CD4-positive, alpha-beta memory T cell (primary cell): ENCODE measurements around the gene ST8SIA1. TPM values are rescaled to one million over a fixed set of nuclear protein-coding genes. Genes with fewer than 3 reads are reported as not detected.

Experiments
- CTCF ChIA-PET: fragments of 350-600 bp; sonication (Branson Sonifier 250); formaldehyde crosslinking; loops from one replicate; lab custom pipeline; 2021; ENCODE audit warnings: inconsistent platforms; ENCODE audit not compliant: partially characterized antibody; lab: Charles Lee
- POLR2A ChIA-PET: fragments of 350-600 bp; sonication (Branson Sonifier 250); formaldehyde crosslinking; loops from one replicate; lab custom pipeline; 2021; ENCODE audit not compliant: partially characterized antibody; lab: Charles Lee
- DNase-seq, 5 donors: peaks; one replicate each; pipeline versions ENCODE4 v3.0.0 to v3.0.0-alpha.2; 2020 to 2022; ENCODE audit warnings: mixed read lengths in 1 of 5
- H3K27ac ChIP-seq: one replicate; pipeline ENCODE4 v1.7.0; 2013; ENCODE audit warnings: low read depth, low read length
- H3K27me3 ChIP-seq: 2 replicates; pipeline ENCODE4 v1.7.0; 2013; ENCODE audit warnings: mild to moderate bottlenecking, low read length, moderate library complexity; ENCODE audit not compliant: insufficient read depth
- H3K36me3 ChIP-seq: 2 replicates; pipeline ENCODE4 v1.7.0; 2013; ENCODE audit warnings: mild to moderate bottlenecking, low read length, moderate library complexity; ENCODE audit not compliant: insufficient read depth
- H3K4me1 ChIP-seq: 2 replicates; pipeline ENCODE4 v1.7.0; 2013; ENCODE audit warnings: mild to moderate bottlenecking, low read length, moderate library complexity; ENCODE audit not compliant: insufficient read depth
- H3K4me3 ChIP-seq, 2 donors: one replicate each; pipeline ENCODE4 v1.7.0; 2013; ENCODE audit warnings: low read length in 2 of 2, mild to moderate bottlenecking in 1 of 2
- H3K9me3 ChIP-seq, 2 donors: one replicate each; pipeline ENCODE4 v1.7.0; 2013; ENCODE audit warnings: low read length in 2 of 2, control low read depth in 1 of 2; ENCODE audit not compliant: control insufficient read depth in 1 of 2
- H3K27ac Mint-ChIP-seq, 7 donors: one replicate each; pipeline ENCODE4 v1.8.0; 2020 to 2021; ENCODE audit warnings: mixed read lengths in 7 of 7, mild to moderate bottlenecking in 6 of 7, inconsistent platforms in 3 of 7, moderate library complexity in 3 of 7
- H3K27me3 Mint-ChIP-seq, 2 donors: one replicate each; pipeline ENCODE4 v1.8.0; 2020 to 2021; ENCODE audit warnings: mixed read lengths in 2 of 2
- H3K36me3 Mint-ChIP-seq, 2 donors: one replicate each; pipeline ENCODE4 v1.8.0; 2020 to 2021; ENCODE audit warnings: mixed read lengths in 2 of 2, inconsistent platforms in 1 of 2, mild to moderate bottlenecking in 1 of 2
- H3K4me1 Mint-ChIP-seq, 4 donors: one replicate each; pipeline ENCODE4 v1.8.0; 2020 to 2021; ENCODE audit warnings: mixed read lengths in 4 of 4, mild to moderate bottlenecking in 1 of 4
- H3K4me3 Mint-ChIP-seq, 8 donors: one replicate each; pipeline ENCODE4 v1.8.0; 2020 to 2021; ENCODE audit warnings: mixed read lengths in 8 of 8, mild to moderate bottlenecking in 7 of 8, moderate library complexity in 6 of 8, inconsistent platforms in 3 of 8
- H3K9me3 Mint-ChIP-seq, 8 donors: one replicate each; pipeline ENCODE4 v1.8.0; 2020 to 2021; ENCODE audit warnings: mixed read lengths in 8 of 8, mild to moderate bottlenecking in 5 of 8, inconsistent platforms in 3 of 8, moderate library complexity in 1 of 8
- intact Hi-C: fragments of 100-400 bp; cut with micrococcal nuclease; formaldehyde crosslinking; loops from one replicate; pipeline ENCODE4 v1.15.1; 2023
- polyA plus RNA-seq, 2 donors: library from polyadenylated mRNA; unstranded; fragments of 300-500 nt; fragmentation: Illumina TruSeq; gene quantifications; one replicate each; pipeline ENCODE4 v1.2.3, GENCODE V29; 2021
- total RNA-seq, 2 experiments: library from RNA; stranded (reverse); gene quantifications; one replicate each; pipeline ENCODE4 v1.2.3, GENCODE V29; 2021

ST8SIA1 gene
- total and polyA plus RNA-seq, 4 experiments from 2014 or later = 3.8 to 53.6 (median 29.6) TPM

- Mint-ChIP-seq H3K27ac (no peak overlapping the region), H3K4me1 (no peaks in the 10 kb centered on the region), H3K27me3 (peaks cover 0 to 2% of the 10 kb centered on the region in 2 donors), H3K9me3 (peaks cover 0 to 3% (median 0%) of the 10 kb centered on the region in 8 donors), H3K4me3 (no peak overlapping the region), H3K36me3 (no peaks in the 10 kb centered on the region)
- ChIA-PET POLR2A (no interaction called here), CTCF (no interaction called here)
- H3K36me3 ChIP-seq = no peaks in the 10 kb centered on the region
- no peak for DNase-seq
- no peaks in the 10 kb centered on the region for H3K4me1 ChIP-seq
- intact Hi-C loops = no loop called here
- H3K27me3 ChIP-seq = no peaks in the 10 kb centered on the region
- no peaks in the 10 kb centered on the region for H3K9me3 ChIP-seq
- H3K27ac ChIP-seq = no peak overlapping the region
- H3K4me3 ChIP-seq = no peak overlapping the region
Measured at GRCh38 chr12:22180705-22181104, 153.8 kb downstream of the ST8SIA1 start.

DNA sequence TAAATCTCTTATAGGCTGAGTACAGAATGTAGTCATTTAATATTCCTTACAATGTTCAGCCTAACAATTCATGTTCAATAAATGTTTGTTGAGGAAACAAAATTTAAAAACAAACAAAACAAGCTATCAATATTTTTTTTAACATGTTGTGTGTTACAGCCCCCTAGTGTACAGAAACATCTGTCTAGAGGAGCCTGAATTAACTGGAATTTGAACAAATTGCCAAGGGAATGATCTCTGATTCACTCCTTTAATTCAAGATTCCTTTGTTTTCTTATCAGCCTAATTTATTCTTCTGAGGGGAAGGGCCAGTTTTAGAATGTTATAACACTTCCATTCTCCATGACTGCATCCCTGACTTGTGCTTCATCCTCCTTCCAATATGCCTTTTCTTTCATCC is 161.3 kb downstream of the ST8SIA1 start:
- H3K4me3 Mint-ChIP-seq = no peak overlapping the region
- no peak overlapping the region for H3K27ac ChIP-seq
- no peak for DNase-seq
- intact Hi-C loops = loop anchor here (1.0 to 5.0 kb wide), 3 partner anchors 72 to 476 kb away; no protein-coding TSS in a partner anchor
- H3K27ac Mint-ChIP-seq = no peak overlapping the region
- H3K36me3 Mint-ChIP-seq = no peaks in the 10 kb centered on the region
- peaks cover 4 to 5% (median 5%) of the 10 kb centered on the region in 4 donors for H3K4me1 Mint-ChIP-seq
- no peaks in the 10 kb centered on the region for H3K9me3 Mint-ChIP-seq
- H3K27me3 Mint-ChIP-seq = peaks cover 0 to 2% of the 10 kb centered on the region in 2 donors
- no peaks in the 10 kb centered on the region for H3K36me3 ChIP-seq
- ChIA-PET CTCF (interaction anchor here (1.0 to 3.4 kb wide), 17 partner anchors 9 to 286 kb away, joined by 3 to 47 read pairs (median 4); no protein-coding TSS in a partner anchor), POLR2A (interaction anchor here (1.3 kb wide), 1 partner anchor 9 kb away, joined by 4 read pairs; no protein-coding TSS in a partner anchor)
- no peaks in the 10 kb centered on the region for H3K9me3 ChIP-seq
- H3K4me3 ChIP-seq = no peak overlapping the region
- H3K4me1 ChIP-seq = no peaks in the 10 kb centered on the region
- H3K27me3 ChIP-seq = no peaks in the 10 kb centered on the region

DNA sequence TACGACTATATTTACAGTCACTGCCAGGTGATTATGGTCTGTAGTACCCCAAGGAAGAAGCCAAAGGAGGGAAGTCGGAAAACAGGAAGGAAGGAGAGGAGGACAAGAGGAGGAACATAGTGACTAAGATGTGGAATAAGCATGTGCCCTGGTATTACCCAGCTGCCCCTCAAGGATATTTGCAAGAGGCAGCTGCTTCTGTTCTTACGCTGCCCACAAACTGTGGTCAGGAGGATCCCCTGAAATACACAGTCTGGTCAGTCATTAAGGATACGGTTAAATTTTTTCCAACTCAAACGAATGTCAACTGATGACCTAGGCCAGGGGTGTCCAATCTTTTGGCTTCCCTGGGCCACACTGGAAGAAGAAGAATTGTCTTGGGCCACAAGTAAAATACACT is 162.0 kb downstream of the ST8SIA1 start:
- peaks cover 0 to 2% of the 10 kb centered on the region in 2 donors for H3K27me3 Mint-ChIP-seq
- no peak overlapping the region for H3K4me3 Mint-ChIP-seq
- Histone ChIP-seq H3K4me3 (no peak overlapping the region), H3K27ac (no peak overlapping the region), H3K36me3 (no peaks in the 10 kb centered on the region), H3K4me1 (no peaks in the 10 kb centered on the region), H3K9me3 (no peaks in the 10 kb centered on the region), H3K27me3 (no peaks in the 10 kb centered on the region)
- no peaks in the 10 kb centered on the region for H3K9me3 Mint-ChIP-seq
- ChIA-PET CTCF (interaction anchor here (1.0 to 3.4 kb wide), 14 partner anchors 8 to 287 kb away, joined by 3 to 47 read pairs (median 4); no protein-coding TSS in a partner anchor), POLR2A (interaction anchor here (1.3 kb wide), 1 partner anchor 8 kb away, joined by 4 read pairs; no protein-coding TSS in a partner anchor)
- peaks cover 4 to 5% (median 5%) of the 10 kb centered on the region in 4 donors for H3K4me1 Mint-ChIP-seq
- H3K36me3 Mint-ChIP-seq = no peaks in the 10 kb centered on the region
- DNase-seq = no peak
- H3K27ac Mint-ChIP-seq = no peak overlapping the region
- intact Hi-C loops = loop anchor here (5.0 kb wide), 1 partner anchor 475 kb away; no protein-coding TSS in a partner anchor

- H3K27me3 Mint-ChIP-seq = no peaks in the 10 kb centered on the region
- Histone ChIP-seq H3K36me3 (no peaks in the 10 kb centered on the region), H3K9me3 (no peaks in the 10 kb centered on the region), H3K4me3 (no peak overlapping the region), H3K27me3 (no peaks in the 10 kb centered on the region), H3K27ac (no peak overlapping the region), H3K4me1 (peaks cover 12% of the 10 kb centered on the region)
- no peak for DNase-seq
- peaks cover 0 to 2% (median 0%) of the 10 kb centered on the region in 8 donors for H3K9me3 Mint-ChIP-seq
- H3K4me3 Mint-ChIP-seq = no peak overlapping the region
- POLR2A ChIA-PET = no interaction called here
- H3K27ac Mint-ChIP-seq = peak overlapping the region in 1 of 7 donors; percentile 23
- no peaks in the 10 kb centered on the region for H3K36me3 Mint-ChIP-seq
- intact Hi-C loops = loop anchor here (2.0 kb wide), 1 partner anchor 165 kb away; the partner anchor contains the start of gene ST8SIA1
- peaks cover 11 to 19% (median 16%) of the 10 kb centered on the region in 4 donors for H3K4me1 Mint-ChIP-seq
- CTCF ChIA-PET = no interaction called here
Measured at GRCh38 chr12:22169376-22169775, 165.1 kb downstream of the ST8SIA1 start.

DNA sequence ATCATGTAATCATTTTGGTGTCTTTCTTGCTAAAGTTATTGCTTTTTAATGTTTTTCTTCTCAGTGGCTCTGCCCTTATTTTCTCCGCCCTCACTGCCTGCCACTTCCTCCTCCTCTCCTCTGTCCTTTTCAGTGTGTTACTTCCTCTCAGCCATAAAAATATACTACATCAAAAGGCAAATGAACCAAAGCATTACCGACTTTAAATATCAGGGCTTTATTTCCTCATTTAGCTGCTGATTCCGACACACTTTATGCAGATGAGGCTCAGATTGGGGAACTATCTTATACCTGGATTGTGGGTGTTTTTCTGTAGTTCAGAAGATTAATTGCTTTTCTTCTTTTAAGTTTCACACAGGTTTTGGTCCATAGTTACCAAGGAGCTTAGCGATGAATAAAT is 170.4 kb downstream of the ST8SIA1 start:
- CTCF ChIA-PET = interaction anchor here (0.9 to 1.4 kb wide), 4 partner anchors 9 to 62 kb away, joined by 4 to 8 read pairs (median 4); no protein-coding TSS in a partner anchor
- Mint-ChIP-seq H3K9me3 (peaks cover 0 to 4% (median 0%) of the 10 kb centered on the region in 8 donors), H3K4me1 (peaks cover 40 to 57% (median 49%) of the 10 kb centered on the region in 4 donors), H3K36me3 (no peaks in the 10 kb centered on the region), H3K27me3 (no peaks in the 10 kb centered on the region), H3K27ac (peak overlapping the region; percentile 31 to 89 (median 72)), H3K4me3 (peak overlapping the region; percentile 33 to 78 (median 56))
- peaks cover 58% of the 10 kb centered on the region for H3K4me1 ChIP-seq
- POLR2A ChIA-PET = interaction anchor here (0.7 to 1.7 kb wide), 6 partner anchors 9 to 171 kb away, joined by 3 to 9 read pairs (median 4); no protein-coding TSS in a partner anchor
- no peaks in the 10 kb centered on the region for H3K36me3 ChIP-seq
- H3K27ac ChIP-seq = peak overlapping the region; percentile 40
- DNase-seq = peak in 4 of 5 donors; percentile 28 to 57 (median 40)
- no peaks in the 10 kb centered on the region for H3K27me3 ChIP-seq
- intact Hi-C loops = loop anchor here (5.0 kb wide), 3 partner anchors 43 to 278 kb away; no protein-coding TSS in a partner anchor
- no peaks in the 10 kb centered on the region for H3K9me3 ChIP-seq
- no peak overlapping the region for H3K4me3 ChIP-seq

DNA sequence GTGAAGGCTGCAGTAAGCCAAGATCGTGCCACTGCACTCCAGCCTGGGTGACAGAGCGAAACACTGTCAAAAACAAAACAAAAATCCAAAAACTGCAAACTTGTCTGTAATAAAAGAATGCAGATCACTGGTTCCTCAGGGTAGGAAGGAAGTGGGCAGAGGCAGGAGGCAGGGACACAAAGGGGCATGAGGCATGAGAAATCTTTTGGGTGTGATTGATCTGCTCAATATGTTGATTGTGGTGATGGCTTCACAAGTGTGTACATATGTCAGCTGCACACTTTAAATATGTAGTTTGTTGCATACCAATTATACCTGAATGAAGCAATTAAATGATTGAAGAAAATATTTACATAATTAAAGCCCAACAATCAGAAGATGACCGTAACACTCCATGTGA is 170.9 kb downstream of the ST8SIA1 start:
- Mint-ChIP-seq H3K9me3 (peaks cover 0 to 4% (median 0%) of the 10 kb centered on the region in 8 donors), H3K36me3 (no peaks in the 10 kb centered on the region), H3K4me1 (peaks cover 45 to 62% (median 52%) of the 10 kb centered on the region in 4 donors), H3K4me3 (peak overlapping the region in 7 of 8 donors; percentile 21 to 69 (median 56)), H3K27me3 (no peaks in the 10 kb centered on the region), H3K27ac (peak overlapping the region; percentile 32 to 89 (median 74))
- Histone ChIP-seq H3K4me1 (peaks cover 63% of the 10 kb centered on the region), H3K9me3 (no peaks in the 10 kb centered on the region), H3K36me3 (no peaks in the 10 kb centered on the region), H3K4me3 (peak overlapping the region in 1 of 2 donors; percentile 17), H3K27me3 (no peaks in the 10 kb centered on the region), H3K27ac (peak overlapping the region; percentile 40)
- peak in 3 of 5 donors; percentile 15 to 35 (median 26) for DNase-seq
- ChIA-PET CTCF (interaction anchor here (1.3 to 1.4 kb wide), 2 partner anchors 38 to 42 kb away, joined by 3 to 4 read pairs; no protein-coding TSS in a partner anchor), POLR2A (interaction anchor here (0.9 to 1.7 kb wide), 3 partner anchors 10 to 118 kb away, joined by 3 to 5 read pairs (median 4); no protein-coding TSS in a partner anchor)
- intact Hi-C loops = loop anchor here (5.0 kb wide), 3 partner anchors 44 to 279 kb away; no protein-coding TSS in a partner anchor
